ENCODE measurements around the gene EXOSC2. TPM values are rescaled to one million over a fixed set of nuclear protein-coding genes. Genes with fewer than 3 reads are reported as not detected.

Gene EXOSC2
- total RNA-seq, 2 experiments from 2014 or later: 65.0 to 89.9 TPM

Small RNA genes lying within 50 kb of the gene (small RNA-seq; reads per million reads assigned to genes)
- gene AL359092.1: not detected

Other genes with a start within 250 kb of the EXOSC2 start
- 13.6 and 16.3 TPM in 2 replicates for gene ASS1, start 248.8 kb upstream of the EXOSC2 start, total RNA-seq (2014; rRNA removed; shearing (Covaris generic))
- gene ASS1, start 248.8 kb upstream of the EXOSC2 start, total RNA-seq (2022): 0.70 and 0.76 TPM in 2 replicates
- 62.5 and 78.3 TPM in 2 replicates for gene FUBP3, start 114.2 kb upstream of the EXOSC2 start, total RNA-seq (2014; rRNA removed; shearing (Covaris generic))
- 53.2 and 62.3 TPM in 2 replicates for gene FUBP3, start 114.2 kb upstream of the EXOSC2 start, total RNA-seq (2022)
- 0.06 TPM in 1 of 2 replicates, not detected in the other for gene PRDM12, start 29.2 kb upstream of the EXOSC2 start, total RNA-seq (2014; rRNA removed; shearing (Covaris generic))
- gene PRDM12, start 29.2 kb upstream of the EXOSC2 start, total RNA-seq (2022): not detected in 2 replicates
- 7.8 and 8.1 TPM in 2 replicates for gene ABL1, start 141.5 kb downstream of the EXOSC2 start, total RNA-seq (2014; rRNA removed; shearing (Covaris generic))
- 28.3 and 33.7 TPM in 2 replicates for gene ABL1, start 141.5 kb downstream of the EXOSC2 start, total RNA-seq (2022)
- not detected in 2 replicates for gene QRFP, start 203.0 kb downstream of the EXOSC2 start, total RNA-seq (2014; rRNA removed; shearing (Covaris generic))
- not detected in 2 replicates for gene QRFP, start 203.0 kb downstream of the EXOSC2 start, total RNA-seq (2022)
- not detected in 2 replicates for gene FIBCD1, start 245.5 kb downstream of the EXOSC2 start, total RNA-seq (2014; rRNA removed; shearing (Covaris generic))
- not detected in 2 replicates for gene FIBCD1, start 245.5 kb downstream of the EXOSC2 start, total RNA-seq (2022)

Data from OCI-LY7 (cell line).